Ishikawa (cell line): ENCODE measurements around the gene MAP2.

Source experiments
- RAD21 ChIP-seq: IDR thresholded peaks from 2 replicates; pipeline ENCODE4 v1.6.1; 2012; ENCODE audit warnings: low read depth
- REST ChIP-seq: IDR thresholded peaks from 2 replicates; pipeline ENCODE4 v1.6.1; 2012; ENCODE audit warnings: low read depth, mild to moderate bottlenecking
- TAF1 ChIP-seq: IDR thresholded peaks from 2 replicates; pipeline ENCODE4 v1.6.1; 2012; ENCODE audit warnings: low read depth, mild to moderate bottlenecking
- USF1 ChIP-seq: IDR thresholded peaks from 2 replicates; pipeline ENCODE4 v1.6.1; 2012

- TF ChIP-seq RAD21 (no peak), USF1 (no peak), REST (no peak), TAF1 (no peak)
Measured at GRCh38 chr2:209753020-209753419, 329.2 kb downstream of the MAP2 start.
